HG02970 (cell line): ENCODE measurements around the gene PDPR.
"Not testable (repeated sequence)": the region's sequence is repeated elsewhere in the genome, so short reads cannot be mapped to it uniquely, and the experiment has no call there.

ENCODE experiments used
- ATAC-seq: cut with Tn5 transposase; IDR thresholded peaks from one replicate; pipeline ENCODE4 v1.9.1; 2021; ENCODE audit warnings: mild to moderate bottlenecking, moderate library complexity, moderate number of reproducible peaks; ENCODE audit not compliant: unreplicated experiment, low FRiP score

Gene PDPR

DNA sequence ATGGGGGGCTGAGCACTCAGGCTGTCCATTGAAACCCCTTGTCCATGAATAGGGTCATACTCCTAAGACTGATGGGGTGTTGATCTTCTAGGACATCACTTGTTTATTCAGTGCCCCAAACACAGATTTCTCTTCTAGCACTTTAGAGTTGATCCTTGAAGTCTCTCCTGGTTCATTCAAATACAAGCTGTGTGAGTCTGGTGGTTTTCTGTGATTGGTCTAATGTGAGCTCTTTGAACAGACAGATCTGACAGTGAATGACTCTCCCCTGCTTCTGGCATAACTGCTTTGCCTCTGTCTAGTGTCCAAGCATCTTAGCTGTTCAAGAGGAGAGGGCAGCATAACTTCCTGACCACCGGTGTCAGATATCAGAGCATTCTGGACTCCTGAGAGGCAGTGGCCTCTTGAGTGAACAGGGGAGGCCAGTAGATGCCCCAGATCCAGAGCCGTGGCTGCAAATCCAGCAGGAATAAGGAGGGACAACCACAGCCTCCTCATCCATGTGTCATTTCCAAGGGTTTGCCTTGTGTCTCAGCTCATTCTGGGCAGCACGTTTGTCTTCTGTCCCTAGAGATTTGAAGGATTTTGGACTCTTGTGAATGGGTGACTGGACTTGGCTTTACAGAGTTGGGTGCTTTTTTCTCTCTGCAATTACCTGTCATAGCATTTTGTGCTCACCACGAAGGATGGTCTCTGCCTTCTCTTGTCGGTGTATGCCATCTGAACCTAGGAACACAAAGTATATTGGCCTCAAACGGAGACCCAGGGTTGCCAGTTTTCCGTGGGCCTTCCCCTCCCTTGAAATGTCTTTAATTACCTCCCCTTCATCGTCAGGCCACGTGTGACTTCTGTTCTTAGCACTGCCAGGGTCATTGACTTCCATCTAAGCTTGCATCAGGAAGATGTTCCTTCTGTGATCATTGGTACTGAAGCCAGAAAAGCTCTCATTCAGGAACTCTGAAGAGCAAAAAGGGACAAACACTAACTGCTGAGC lies 45.5 kb downstream of the PDPR start:
- no peak for ATAC-seq

GRCh38 chr16:70160388-70160787 lies 46.3 kb downstream of the PDPR start:
- ATAC-seq = no peak

GRCh38 chr16:70160821-70161220 lies 46.7 kb downstream of the PDPR start:
- ATAC-seq = no peak

DNA sequence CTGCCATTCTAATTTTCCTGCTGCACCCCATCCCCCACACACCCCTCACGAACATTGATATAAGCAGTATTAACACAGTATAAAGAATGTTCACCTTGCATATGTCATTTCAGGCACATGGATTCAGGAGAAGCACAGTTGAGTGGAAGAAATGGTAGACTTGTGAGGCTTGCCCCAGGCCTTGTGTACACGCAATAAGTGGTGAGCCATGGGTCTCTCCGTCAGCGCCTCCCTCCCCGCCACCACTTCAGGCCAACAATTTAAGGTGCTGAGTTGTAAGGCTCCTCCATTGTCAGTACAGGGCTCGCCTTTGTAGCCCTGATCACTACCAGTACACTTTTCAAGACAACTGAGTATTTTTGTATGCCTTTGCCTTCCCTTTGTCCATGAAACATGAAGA lies 47.2 kb downstream of the PDPR start:
- no peak for ATAC-seq

DNA sequence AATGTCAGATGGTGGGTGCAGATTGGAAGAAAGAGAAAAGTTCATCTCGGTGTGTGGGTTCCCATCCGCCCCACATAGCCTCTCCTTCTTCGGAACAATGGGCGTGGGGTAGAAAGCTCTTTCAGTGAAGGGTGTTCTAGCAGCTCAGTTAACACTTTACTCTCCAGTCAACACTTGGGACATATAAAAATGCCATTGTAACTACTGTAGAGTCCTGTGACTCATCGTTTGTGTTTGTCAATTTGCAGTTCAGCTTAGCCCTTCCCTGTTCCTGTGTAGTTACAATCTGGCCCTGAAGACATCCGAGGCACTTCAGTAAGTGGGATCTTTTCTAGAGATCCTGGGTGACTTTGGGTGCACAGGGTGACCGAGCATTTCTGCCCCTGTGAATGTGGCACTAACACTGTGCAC lies 47.9 kb downstream of the PDPR start:
- ATAC-seq = no peak

DNA sequence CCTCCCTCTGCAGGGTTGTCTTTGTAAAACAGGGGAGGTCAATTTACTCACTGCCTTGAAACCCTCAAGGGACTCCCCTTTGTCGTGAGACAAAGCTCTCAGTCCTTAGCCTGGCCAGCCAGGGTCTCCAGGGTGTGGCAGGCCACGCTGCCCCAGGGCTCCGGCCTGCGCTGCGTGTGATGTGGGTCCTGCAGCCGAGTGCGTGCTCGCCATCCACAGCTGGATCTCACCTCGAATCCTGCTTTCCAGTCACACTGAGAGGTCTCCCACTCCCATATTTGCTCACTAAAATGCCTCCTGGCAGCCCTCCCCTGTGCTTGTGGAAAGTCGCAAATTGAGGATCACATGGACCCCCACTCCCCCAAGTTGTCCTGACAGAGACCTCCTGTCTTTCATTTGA lies 49.5 kb downstream of the PDPR start:
- no peak for ATAC-seq

GRCh38 chr16:70166688-70167087 lies 52.6 kb downstream of the PDPR start:
- ATAC-seq = not testable (repeated sequence)

DNA sequence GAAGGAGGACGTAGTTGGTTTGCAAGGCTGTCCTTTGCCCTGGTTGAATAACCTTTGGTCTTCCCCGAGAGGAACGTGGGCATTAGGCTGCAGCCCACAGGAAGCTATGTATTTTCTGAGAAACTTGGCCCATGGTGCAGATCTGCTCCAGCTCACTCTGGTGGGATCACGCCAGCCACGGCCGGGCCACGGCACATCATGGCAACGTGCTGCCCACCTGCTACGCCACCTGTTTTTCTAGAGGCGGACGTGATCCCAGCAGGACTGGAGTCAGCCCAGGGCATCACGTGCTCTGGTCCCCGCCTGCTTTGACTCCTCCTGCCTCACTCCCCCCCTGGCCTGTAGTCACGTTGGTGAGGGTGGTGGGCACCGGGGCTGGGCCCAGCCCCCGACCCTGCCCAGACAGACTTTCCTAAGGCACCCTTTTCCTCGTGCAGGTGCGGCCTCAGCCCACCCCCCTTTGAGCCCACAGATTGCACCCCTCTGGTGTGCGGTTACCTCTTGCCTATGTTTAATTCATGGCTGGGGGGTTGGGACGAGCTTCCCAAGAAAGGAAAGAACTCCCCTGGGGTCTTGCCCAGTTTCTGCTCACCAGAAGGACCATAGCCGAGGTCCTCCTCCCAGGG lies 59.2 kb downstream of the PDPR start, which contains the start of gene CLEC18C:
Gene CLEC18C (plus strand): TSS at position 576 of the 626 bp plus-strand sequence. CDS start 492 bp downstream, outside the sequence.
- ATAC-seq = not testable (repeated sequence)

GRCh38 chr16:70173916-70174315 lies 59.8 kb downstream of the PDPR start:
- not testable (repeated sequence) for ATAC-seq

- not testable (repeated sequence) for ATAC-seq
These were observed 60.3 kb downstream of the PDPR start for GRCh38 chr16:70174387-70174932.

- ATAC-seq = not testable (repeated sequence)
These were observed 73.9 kb downstream of the PDPR start for GRCh38 chr16:70187858-70188607.

GRCh38 chr16:70188608-70188915 lies 74.4 kb downstream of the PDPR start:
- not testable (repeated sequence) for ATAC-seq

DNA sequence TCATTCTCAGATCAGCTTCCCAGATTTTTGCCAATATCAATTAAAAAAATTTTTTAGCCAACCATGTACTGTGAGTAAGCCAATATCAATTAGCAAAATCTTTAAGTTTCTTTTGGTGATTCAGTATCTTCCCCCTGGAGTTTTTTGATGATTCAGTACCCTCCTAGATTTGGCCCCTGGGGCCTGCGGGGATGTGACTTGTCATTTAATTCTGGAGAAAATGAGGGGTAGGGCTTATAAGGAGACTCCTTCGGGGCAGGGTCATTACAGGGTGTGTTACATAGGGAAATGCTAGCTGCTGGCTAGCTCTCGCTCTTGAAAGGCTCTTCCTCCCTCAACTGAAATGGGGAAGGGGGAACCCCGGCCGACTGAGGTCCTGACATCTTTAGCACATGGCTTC lies 76.4 kb downstream of the PDPR start:
- ATAC-seq = not testable (repeated sequence)

DNA sequence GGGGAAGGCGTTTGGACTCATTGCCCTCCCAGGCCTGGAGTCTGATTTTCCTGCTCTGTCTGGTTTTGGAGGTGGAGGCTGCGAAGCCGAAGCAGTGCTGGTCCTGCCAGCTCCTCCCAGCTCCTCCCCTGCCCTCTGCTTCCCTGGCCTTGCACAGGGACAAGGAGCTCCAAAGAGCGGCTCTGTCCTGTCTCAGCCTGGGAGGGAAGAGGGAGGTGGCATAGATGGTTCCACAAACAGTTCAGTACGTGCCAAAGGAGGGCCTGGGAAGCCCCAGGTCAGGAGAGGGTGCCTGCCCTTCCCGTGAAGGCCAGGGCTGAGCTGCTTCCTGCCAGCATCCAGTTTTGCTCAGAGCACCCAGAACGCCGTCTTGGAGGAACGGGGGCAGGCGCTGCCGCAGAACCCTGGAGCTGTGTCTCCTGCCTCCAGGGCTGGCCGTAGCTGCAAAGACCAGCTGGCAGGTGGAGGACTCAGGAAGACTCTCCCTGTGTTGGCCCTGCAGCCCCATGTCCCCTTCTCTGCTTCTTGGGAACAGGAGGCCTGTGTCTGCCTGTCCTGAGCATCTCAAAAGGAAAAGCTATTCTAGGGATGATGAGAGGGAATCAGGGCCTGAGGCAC lies 82.7 kb downstream of the PDPR start:
- ATAC-seq = not testable (repeated sequence)

GRCh38 chr16:70197611-70198010 lies 83.5 kb downstream of the PDPR start:
- ATAC-seq = not testable (repeated sequence)

DNA sequence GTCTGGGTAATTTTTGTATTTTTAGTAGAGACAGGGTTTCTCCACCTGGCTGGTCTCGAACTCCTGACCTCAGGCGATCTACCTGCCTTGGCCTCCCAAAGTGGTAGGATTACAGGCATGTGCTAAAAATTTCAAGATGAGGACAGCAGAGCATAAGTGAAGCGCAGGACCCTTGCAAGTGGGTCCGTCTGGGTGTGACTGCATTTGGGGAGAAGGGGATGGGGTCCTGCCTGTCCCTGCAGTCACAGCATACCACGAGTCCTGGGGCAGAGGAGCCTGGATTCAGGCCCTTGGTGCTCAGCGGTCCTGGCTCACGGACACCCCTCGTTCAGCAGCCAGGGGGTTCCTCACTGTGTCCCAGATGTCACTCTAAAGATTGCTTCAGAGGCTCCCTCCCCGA lies 84.1 kb downstream of the PDPR start:
- ATAC-seq = not testable (repeated sequence)

- ATAC-seq = not testable (repeated sequence)
These were observed 84.5 kb downstream of the PDPR start for GRCh38 chr16:70198666-70199065.

- ATAC-seq = not testable (repeated sequence)
These were observed 85.0 kb downstream of the PDPR start for GRCh38 chr16:70199170-70199569.

DNA sequence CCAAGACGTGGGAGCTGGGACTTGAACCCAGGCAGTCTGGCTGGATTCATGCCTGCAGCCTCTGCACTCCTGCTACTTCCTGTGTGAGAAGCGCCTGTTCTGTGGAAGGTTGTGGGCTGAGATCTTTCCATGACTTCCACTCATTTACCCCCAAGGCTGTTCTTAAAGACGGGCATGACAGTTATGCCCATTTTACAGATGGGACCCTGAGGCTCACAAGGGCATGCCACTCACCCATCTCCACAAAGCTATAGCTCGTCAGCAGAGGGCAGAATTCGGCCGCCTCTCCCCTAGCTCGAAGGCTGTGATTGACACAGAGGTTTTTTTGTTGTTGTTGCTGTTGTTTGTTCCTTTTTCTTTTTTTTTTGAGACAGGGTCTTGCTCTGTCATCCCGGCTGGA lies 85.9 kb downstream of the PDPR start:
- ATAC-seq = not testable (repeated sequence)

GRCh38 chr16:70203508-70203907 lies 89.4 kb downstream of the PDPR start:
- not testable (repeated sequence) for ATAC-seq
